ENCODE measurements around the gene RIN1.

DNA sequence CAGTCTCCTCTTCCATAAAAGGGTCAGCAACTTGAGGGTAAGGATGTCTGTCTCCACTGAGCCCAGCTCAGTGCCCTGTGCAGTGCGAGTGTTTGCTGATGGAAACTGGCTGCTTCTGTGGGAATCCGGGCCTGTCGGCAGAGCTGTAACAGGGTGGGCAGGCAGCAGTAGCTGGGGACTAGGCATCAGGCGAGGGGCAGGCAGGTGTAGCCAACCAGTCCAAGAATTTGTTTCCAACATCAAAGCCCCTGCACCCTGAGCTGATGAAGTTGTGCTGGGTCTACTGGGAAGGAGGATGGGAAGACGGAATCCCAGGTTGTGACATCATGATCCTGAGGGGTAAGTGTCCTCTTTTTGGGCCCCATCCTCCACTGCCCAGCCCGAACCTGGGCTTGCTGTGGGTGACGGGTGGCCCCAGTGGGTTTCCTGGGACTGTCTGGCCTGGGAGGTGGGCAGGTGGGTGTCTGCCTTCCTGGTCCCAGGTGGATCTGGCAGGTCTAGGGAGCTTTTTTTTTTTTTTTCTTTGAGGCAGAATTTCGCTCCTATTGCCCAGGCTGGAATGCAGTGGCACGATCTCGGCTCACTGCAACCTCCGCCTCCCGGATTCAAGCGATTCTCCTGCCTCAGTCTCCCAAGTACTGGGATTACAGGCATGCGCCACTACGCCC, 24.3 kb upstream of the RIN1 start:
- TF ChIP-seq, protein P1, sequence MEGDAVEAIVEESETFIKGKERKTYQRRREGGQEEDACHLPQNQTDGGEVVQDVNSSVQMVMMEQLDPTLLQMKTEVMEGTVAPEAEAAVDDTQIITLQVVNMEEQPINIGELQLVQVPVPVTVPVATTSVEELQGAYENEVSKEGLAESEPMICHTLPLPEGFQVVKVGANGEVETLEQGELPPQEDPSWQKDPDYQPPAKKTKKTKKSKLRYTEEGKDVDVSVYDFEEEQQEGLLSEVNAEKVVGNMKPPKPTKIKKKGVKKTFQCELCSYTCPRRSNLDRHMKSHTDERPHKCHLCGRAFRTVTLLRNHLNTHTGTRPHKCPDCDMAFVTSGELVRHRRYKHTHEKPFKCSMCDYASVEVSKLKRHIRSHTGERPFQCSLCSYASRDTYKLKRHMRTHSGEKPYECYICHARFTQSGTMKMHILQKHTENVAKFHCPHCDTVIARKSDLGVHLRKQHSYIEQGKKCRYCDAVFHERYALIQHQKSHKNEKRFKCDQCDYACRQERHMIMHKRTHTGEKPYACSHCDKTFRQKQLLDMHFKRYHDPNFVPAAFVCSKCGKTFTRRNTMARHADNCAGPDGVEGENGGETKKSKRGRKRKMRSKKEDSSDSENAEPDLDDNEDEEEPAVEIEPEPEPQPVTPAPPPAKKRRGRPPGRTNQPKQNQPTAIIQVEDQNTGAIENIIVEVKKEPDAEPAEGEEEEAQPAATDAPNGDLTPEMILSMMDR (IDR thresholded peaks at IDR 0.05): no peak
- TF ChIP-seq POLR2A (IDR thresholded peaks at IDR 0.05): no peak
